ENCODE measurements around the gene OSGEP.

Gene OSGEP

DNA sequence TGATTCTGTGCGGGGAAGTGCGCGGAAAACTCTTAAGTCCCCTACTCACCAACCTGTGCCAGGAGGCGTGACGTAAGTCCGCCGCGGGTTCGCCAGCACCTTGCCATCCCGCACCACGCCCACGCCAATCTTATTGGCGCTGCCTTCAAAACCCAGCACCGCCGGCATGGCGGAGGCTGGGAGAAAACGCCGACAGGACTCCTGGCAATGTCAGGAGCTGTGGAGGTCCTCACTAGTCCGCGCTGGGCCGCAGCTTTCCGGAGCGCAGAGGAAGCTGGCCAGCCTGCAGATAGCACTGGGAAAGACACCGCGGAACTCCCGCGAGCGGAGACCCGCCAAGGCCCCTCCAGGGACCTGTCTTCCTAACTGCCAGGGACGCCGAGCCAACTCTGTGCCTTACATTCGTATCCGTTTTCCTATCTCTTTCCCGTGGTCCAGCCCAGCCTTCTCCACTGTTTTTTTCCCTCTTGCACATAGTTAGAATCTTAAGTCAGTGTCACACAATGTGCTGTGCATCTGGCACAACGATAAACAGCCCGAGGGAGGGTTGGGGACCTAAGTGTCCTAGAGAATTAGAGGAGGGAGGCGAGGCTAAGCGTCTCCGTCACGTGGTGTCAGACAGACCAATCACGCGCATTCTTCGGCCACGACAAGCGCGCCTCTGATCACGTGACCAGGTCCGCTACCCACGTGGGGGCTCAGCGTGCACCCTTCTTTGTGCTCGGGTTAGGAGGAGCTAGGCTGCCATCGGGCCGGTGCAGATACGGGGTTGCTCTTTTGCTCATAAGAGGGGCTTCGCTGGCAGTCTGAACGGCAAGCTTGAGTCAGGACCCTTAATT lies at the start of gene OSGEP, which contains the start of gene APEX1:
TSS of gene OSGEP (minus strand) at position 297 of the 839 bp plus-strand sequence. CDS start at position 168, 129 bp downstream.
TSS of gene APEX1 (plus strand) at position 711 of the 839 bp plus-strand sequence. CDS start 420 bp downstream, outside the sequence.
- H3K4me1 ChIP-seq (ENCODE audit: control insufficient read depth, low read length) = peaks cover 46% of the 10 kb centered on the region
- peak within 1 kb of the TSS; percentile 92 for H3K4me3 ChIP-seq (ENCODE audit: low read length)
- no peaks in the 10 kb centered on the region for H4K20me1 ChIP-seq (ENCODE audit: control insufficient read depth, insufficient read depth, low read depth, low read length)
- H3K4me2 ChIP-seq (ENCODE audit: low read length) = peak within 1 kb of the TSS; percentile 71
- peak within 1 kb of the TSS; percentile 79 for H3K27ac ChIP-seq (ENCODE audit: low read depth, low read length)
- H3K9me3 ChIP-seq (ENCODE audit: control insufficient read depth, insufficient read depth, low read length) = no peaks in the 10 kb centered on the region
- peaks cover 30% of the 10 kb centered on the region for H3F3A ChIP-seq (ENCODE audit: control insufficient read depth, insufficient read depth)
- H3K27me3 ChIP-seq (ENCODE audit: control insufficient read depth, low read length) = no peaks in the 10 kb centered on the region
- peaks cover 79% of the 10 kb centered on the region for H3K79me2 ChIP-seq (ENCODE audit: control insufficient read depth, low read length)
- H3K36me3 ChIP-seq (ENCODE audit: control insufficient read depth, low read length) = peaks cover 91% of the 10 kb centered on the region
- TF ChIP-seq, protein P1, sequence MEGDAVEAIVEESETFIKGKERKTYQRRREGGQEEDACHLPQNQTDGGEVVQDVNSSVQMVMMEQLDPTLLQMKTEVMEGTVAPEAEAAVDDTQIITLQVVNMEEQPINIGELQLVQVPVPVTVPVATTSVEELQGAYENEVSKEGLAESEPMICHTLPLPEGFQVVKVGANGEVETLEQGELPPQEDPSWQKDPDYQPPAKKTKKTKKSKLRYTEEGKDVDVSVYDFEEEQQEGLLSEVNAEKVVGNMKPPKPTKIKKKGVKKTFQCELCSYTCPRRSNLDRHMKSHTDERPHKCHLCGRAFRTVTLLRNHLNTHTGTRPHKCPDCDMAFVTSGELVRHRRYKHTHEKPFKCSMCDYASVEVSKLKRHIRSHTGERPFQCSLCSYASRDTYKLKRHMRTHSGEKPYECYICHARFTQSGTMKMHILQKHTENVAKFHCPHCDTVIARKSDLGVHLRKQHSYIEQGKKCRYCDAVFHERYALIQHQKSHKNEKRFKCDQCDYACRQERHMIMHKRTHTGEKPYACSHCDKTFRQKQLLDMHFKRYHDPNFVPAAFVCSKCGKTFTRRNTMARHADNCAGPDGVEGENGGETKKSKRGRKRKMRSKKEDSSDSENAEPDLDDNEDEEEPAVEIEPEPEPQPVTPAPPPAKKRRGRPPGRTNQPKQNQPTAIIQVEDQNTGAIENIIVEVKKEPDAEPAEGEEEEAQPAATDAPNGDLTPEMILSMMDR (IDR thresholded peaks at IDR 0.05; ENCODE audit: low read depth, low read length, poor library complexity, severe bottlenecking) = no peak
- TF ChIP-seq EZH2phosphoT487 (IDR thresholded peaks at IDR 0.05; ENCODE audit: borderline replicate concordance, low read length) = no peak
- no peaks in the 10 kb centered on the region for H3K9me2 ChIP-seq (replicated peaks; ENCODE audit: control insufficient read depth, low read length)

DNA sequence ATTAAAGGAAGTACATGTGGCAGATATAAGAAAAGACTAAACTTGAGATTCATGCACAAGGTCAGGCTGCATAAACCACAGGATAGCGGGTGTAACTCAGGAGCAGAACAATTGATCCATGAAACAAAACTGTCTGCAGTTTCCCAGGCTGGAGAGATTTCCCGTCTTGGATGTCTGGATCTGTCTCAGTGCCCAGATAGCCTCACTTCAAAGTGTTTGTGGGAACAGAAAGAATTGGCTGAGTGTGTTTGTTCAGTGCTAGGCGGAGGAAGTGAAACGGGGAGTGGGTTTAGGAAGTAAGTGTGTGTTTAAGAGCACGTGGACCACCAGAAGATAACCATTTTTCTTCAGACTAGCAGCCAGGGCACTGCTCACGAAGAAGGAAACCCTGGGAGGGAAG lies 49.3 kb upstream of the OSGEP start:
- Histone ChIP-seq H3K36me3 (ENCODE audit: control insufficient read depth, low read length) (no peaks in the 10 kb centered on the region), H3K27me3 (ENCODE audit: control insufficient read depth, low read length) (peaks cover 6% of the 10 kb centered on the region; the same call in 1 of the 2 replicates), H3F3A (ENCODE audit: control insufficient read depth, insufficient read depth) (no peaks in the 10 kb centered on the region), H3K27ac (ENCODE audit: low read depth, low read length) (no peak overlapping the region), H3K4me3 (ENCODE audit: low read length) (no peak overlapping the region), H3K9me2 (replicated peaks; ENCODE audit: control insufficient read depth, low read length) (no peaks in the 10 kb centered on the region), H3K79me2 (ENCODE audit: control insufficient read depth, low read length) (no peaks in the 10 kb centered on the region), H3K9me3 (ENCODE audit: control insufficient read depth, insufficient read depth, low read length) (no peaks in the 10 kb centered on the region), H4K20me1 (ENCODE audit: control insufficient read depth, insufficient read depth, low read depth, low read length) (no peaks in the 10 kb centered on the region), H3K4me1 (ENCODE audit: control insufficient read depth, low read length) (no peaks in the 10 kb centered on the region; the same call in 1 of the 2 replicates), H3K4me2 (ENCODE audit: low read length) (no peak overlapping the region)
- TF ChIP-seq, protein P1 (IDR thresholded peaks at IDR 0.05; ENCODE audit: low read depth, low read length, poor library complexity, severe bottlenecking) = no peak
- TF ChIP-seq EZH2phosphoT487 (IDR thresholded peaks at IDR 0.05; ENCODE audit: borderline replicate concordance, low read length) = no peak

DNA sequence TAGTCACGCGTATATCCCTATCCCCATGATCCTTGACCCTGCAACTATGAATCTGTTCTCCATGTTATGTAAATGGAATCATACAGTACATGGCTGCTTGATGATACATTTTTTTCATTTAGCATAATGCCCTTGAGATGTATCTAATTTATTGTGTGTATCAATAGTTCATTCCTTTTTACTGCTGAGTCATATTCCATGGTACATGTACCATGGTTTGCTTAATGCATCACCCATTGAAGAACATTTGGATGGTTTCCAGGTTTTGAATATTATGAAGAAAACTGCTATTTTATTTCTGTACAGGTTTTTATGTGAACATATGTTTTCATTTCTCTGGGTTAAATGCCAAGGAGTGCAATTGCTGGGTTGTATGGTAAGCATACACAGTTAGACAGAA lies 46.7 kb upstream of the OSGEP start:
- no peaks in the 10 kb centered on the region for H3K36me3 ChIP-seq (ENCODE audit: control insufficient read depth, low read length)
- 0 out of 2 replicates have a peak, but pooled peaks cover 2% of the 10 kb centered on the region for H3K27me3 ChIP-seq (ENCODE audit: control insufficient read depth, low read length)
- H4K20me1 ChIP-seq (ENCODE audit: control insufficient read depth, insufficient read depth, low read depth, low read length) = no peaks in the 10 kb centered on the region
- no peak overlapping the region for H3K4me3 ChIP-seq (ENCODE audit: low read length)
- H3F3A ChIP-seq (ENCODE audit: control insufficient read depth, insufficient read depth) = no peaks in the 10 kb centered on the region
- H3K4me1 ChIP-seq (ENCODE audit: control insufficient read depth, low read length) = no peaks in the 10 kb centered on the region; the same call in 1 of the 2 replicates
- H3K27ac ChIP-seq (ENCODE audit: low read depth, low read length) = no peak overlapping the region
- no peak overlapping the region for H3K4me2 ChIP-seq (ENCODE audit: low read length)
- H3K9me2 ChIP-seq (replicated peaks; ENCODE audit: control insufficient read depth, low read length) = no peaks in the 10 kb centered on the region
- TF ChIP-seq, protein P1 (IDR thresholded peaks at IDR 0.05; ENCODE audit: low read depth, low read length, poor library complexity, severe bottlenecking) = no peak
- TF ChIP-seq EZH2phosphoT487 (IDR thresholded peaks at IDR 0.05; ENCODE audit: borderline replicate concordance, low read length) = no peak
- H3K9me3 ChIP-seq (ENCODE audit: control insufficient read depth, insufficient read depth, low read length) = no peaks in the 10 kb centered on the region
- H3K79me2 ChIP-seq (ENCODE audit: control insufficient read depth, low read length) = no peaks in the 10 kb centered on the region

All from DOHH2 (cell line).